Upper lobe of left lung (tissue), 6 donors: ENCODE results near the gene FAIM. TPM values are rescaled to one million over a fixed set of nuclear protein-coding genes. Genes with fewer than 3 reads are reported as not detected.
"Not testable (repeated sequence)": the region's sequence is repeated elsewhere in the genome, so short reads cannot be mapped to it uniquely, and the experiment has no call there.

Experiments used
- ATAC-seq, 2 donors: fragments of 200-7000 bp; cut with Tn5 transposase; one replicate each; pipeline ENCODE4 v1.9.1; 2022; ENCODE audit warnings: mild to moderate bottlenecking in 2 of 2, moderate library complexity in 2 of 2; ENCODE audit not compliant: low FRiP score in 2 of 2
- DNase-seq, 2 donors: peaks; one replicate each; pipeline ENCODE4 v3.0.0-alpha.2; 2019 to 2020
- H3K27ac ChIP-seq, 4 donors: fragments of 200-600 bp; sonication (generic); one replicate each; pipeline ENCODE4 v1.5.1; 2016 to 2019
- H3K27me3 ChIP-seq, 4 donors: fragments of 200-600 bp; sonication (generic); one replicate each; pipeline ENCODE4 v1.5.1; 2017 to 2019
- H3K36me3 ChIP-seq, 4 donors: fragments of 200-600 bp; sonication (generic); one replicate each; pipeline ENCODE4 v1.5.1; 2016 to 2019
- H3K4me1 ChIP-seq, 4 donors: fragments of 200-600 bp; sonication (generic); one replicate each; pipeline ENCODE4 v1.5.1; 2018 to 2019
- H3K4me3 ChIP-seq, 4 donors: fragments of 200-600 bp; sonication (generic); one replicate each; pipeline ENCODE4 v1.5.1; 2017 to 2019; ENCODE audit warnings: mild to moderate bottlenecking in 2 of 4, moderate library complexity in 1 of 4
- H3K9me3 ChIP-seq, 4 donors: fragments of 200-600 bp; sonication (generic); one replicate each; pipeline ENCODE4 v1.5.1; 2018 to 2019
- CTCF ChIP-seq, 6 experiments: fragments of 450-650 bp in 4 of 6; fragments of 200-600 bp in 2 of 6; sonication (generic) in 2 of 6; IDR thresholded peaks; one replicate each; pipeline ENCODE4 v1.5.1; 2016 to 2019; ENCODE audit warnings: antibody characterized with exemption in 6 of 6
- EP300 ChIP-seq, 4 donors: sonication (generic); formaldehyde crosslinking; IDR thresholded peaks; one replicate each; pipeline ENCODE4 v1.5.1; 2017; ENCODE audit warnings: antibody characterized with exemption in 4 of 4, control low read depth in 2 of 4
- POLR2A ChIP-seq, 4 donors: fragments of 450-650 bp; IDR thresholded peaks; one replicate each; pipeline ENCODE4 v1.5.1; 2016 to 2017; ENCODE audit warnings: antibody characterized with exemption in 4 of 4, mild to moderate bottlenecking in 2 of 4
- POLR2AphosphoS5 ChIP-seq, 2 donors: sonication (generic); formaldehyde crosslinking; IDR thresholded peaks; one replicate each; pipeline ENCODE4 v1.5.1; 2017; ENCODE audit warnings: antibody characterized with exemption in 2 of 2
- WGBS, 2 donors: methylation state at CpG; one replicate each; pipeline ENCODE4 v1.1.5; 2017 to 2018; 5-methylcytosine and 5-hydroxymethylcytosine counted together
- total RNA-seq, 6 donors: library from RNA; depleted of rRNA in 4 of 6; stranded (reverse); fragments of >200 nt in 4 of 6; gene quantifications; one replicate each; pipeline versions ENCODE4 v1.1.0 to v1.2.1, GENCODE V29; 2016 to 2021
- donor health status: DM: no; HTN: no; CAD: no; lungs with moderate emphysema.
- donor health status: DM: no; HTN: yes; CAD: no; lungs with severe emphysema.

Gene FAIM
- total RNA-seq, 6 donors from 2014 or later = 7.5 to 32.7 (median 14.5) TPM

GRCh38 chr3:138675393-138675792 lies 66.8 kb downstream of the FAIM start:
- no peak overlapping the region for H3K4me3 ChIP-seq
- peaks cover 0 to 39% (median 7%) of the 10 kb centered on the region in 4 donors for H3K36me3 ChIP-seq
- H3K4me1 ChIP-seq = no peaks in the 10 kb centered on the region
- no peak overlapping the region for H3K27ac ChIP-seq
- peaks cover 0 to 6% (median 4%) of the 10 kb centered on the region in 4 donors for H3K9me3 ChIP-seq
- TF ChIP-seq POLR2A (IDR thresholded peaks at IDR 0.05) = no peak
- TF ChIP-seq POLR2AphosphoS5 (IDR thresholded peaks at IDR 0.05) = no peak
- TF ChIP-seq CTCF (IDR thresholded peaks at IDR 0.05) = no peak
- no peak for TF ChIP-seq EP300 (IDR thresholded peaks at IDR 0.05)
- DNase-seq (no peak), ATAC-seq (no peak)
- 96 to 100% methylated on average over 1 of the region's 1 CpG for WGBS, 2 donors
- no peaks in the 10 kb centered on the region for H3K27me3 ChIP-seq

- WGBS, 2 donors = 97 to 100% methylated on average over 1 of the region's 1 CpG
- Histone ChIP-seq H3K36me3 (peaks cover 3 to 57% (median 7%) of the 10 kb centered on the region in 4 donors), H3K4me3 (no peak overlapping the region), H3K4me1 (no peaks in the 10 kb centered on the region), H3K27ac (no peak overlapping the region), H3K9me3 (peaks cover 0 to 6% (median 4%) of the 10 kb centered on the region in 4 donors), H3K27me3 (no peaks in the 10 kb centered on the region)
- no peak for ATAC-seq
- TF ChIP-seq POLR2AphosphoS5 (IDR thresholded peaks at IDR 0.05) (no peak), CTCF (IDR thresholded peaks at IDR 0.05) (no peak), EP300 (IDR thresholded peaks at IDR 0.05) (no peak)
- DNase-seq = no peak
Observed at GRCh38 chr3:138678086-138678485, 69.5 kb downstream of the FAIM start.

GRCh38 chr3:138678874-138679392 lies 70.4 kb downstream of the FAIM start:
- ATAC-seq = no peak
- H3K27me3 ChIP-seq = no peaks in the 10 kb centered on the region
- H3K36me3 ChIP-seq = peaks cover 3 to 58% (median 7%) of the 10 kb centered on the region in 4 donors
- H3K27ac ChIP-seq = no peak overlapping the region
- no peak overlapping the region for H3K4me3 ChIP-seq
- peaks cover 0 to 6% (median 4%) of the 10 kb centered on the region in 4 donors for H3K9me3 ChIP-seq
- DNase-seq = no peak
- 91 to 94% methylated on average over 5 of the region's 5 CpGs for WGBS, 2 donors
- no peak for TF ChIP-seq CTCF (IDR thresholded peaks at IDR 0.05)
- TF ChIP-seq POLR2A (IDR thresholded peaks at IDR 0.05) = no peak
- TF ChIP-seq EP300 (IDR thresholded peaks at IDR 0.05) = no peak
- no peak for TF ChIP-seq POLR2AphosphoS5 (IDR thresholded peaks at IDR 0.05)
- H3K4me1 ChIP-seq = no peaks in the 10 kb centered on the region

GRCh38 chr3:138680974-138681373 lies 72.4 kb downstream of the FAIM start:
- H3K27ac ChIP-seq, ATAC-seq, H3K9me3 ChIP-seq, H3K4me1 ChIP-seq, DNase-seq, H3K4me3 ChIP-seq, H3K27me3 ChIP-seq: not testable (repeated sequence)
- peaks cover 0 to 52% (median 3%) of the 10 kb centered on the region in 4 donors for H3K36me3 ChIP-seq
- WGBS, 2 donors = 90 to 97% methylated on average over 6 of the region's 6 CpGs

- Histone ChIP-seq H3K27me3 (no peaks in the 10 kb centered on the region), H3K27ac (no peak overlapping the region), H3K9me3 (peaks cover 0 to 3% (median under 1%) of the 10 kb centered on the region in 4 donors), H3K4me3 (no peak overlapping the region), H3K36me3 (peaks cover 0 to 52% (median 3%) of the 10 kb centered on the region in 4 donors), H3K4me1 (peaks cover 0 to 1% (median 0%) of the 10 kb centered on the region in 4 donors)
- 70 to 76% methylated on average over 5 of the region's 5 CpGs for WGBS, 2 donors
- no peak for ATAC-seq
- no peak for DNase-seq
- TF ChIP-seq EP300 (IDR thresholded peaks at IDR 0.05) = no peak
- no peak for TF ChIP-seq POLR2AphosphoS5 (IDR thresholded peaks at IDR 0.05)
- no peak for TF ChIP-seq CTCF (IDR thresholded peaks at IDR 0.05)
- no peak for TF ChIP-seq POLR2A (IDR thresholded peaks at IDR 0.05)
Observed at GRCh38 chr3:138681463-138682220, 73.1 kb downstream of the FAIM start.
